Fibroblast of lung (primary cell): ENCODE results near the gene TTYH2. TPM values are rescaled to one million over a fixed set of nuclear protein-coding genes. Genes with fewer than 3 reads are reported as not detected.

Experiments used
- DNase-seq, 2 donors: peaks; one replicate each; pipeline versions ENCODE4 v3.0.0 to v3.0.0-alpha.2; 2010; ENCODE audit warnings: low read depth in 2 of 2
- H2AFZ ChIP-seq: 2 replicates; pipeline ENCODE4 v1.5.1; 2012; ENCODE audit warnings: low read length, control low read depth, inconsistent platforms
- H3K27ac ChIP-seq: 2 replicates; pipeline ENCODE4 v1.5.1; 2011; ENCODE audit warnings: low read length, control low read depth; ENCODE audit not compliant: insufficient read depth
- H3K27me3 ChIP-seq: 2 replicates; pipeline ENCODE4 v1.5.1; 2011; ENCODE audit warnings: mild to moderate bottlenecking, low read length; ENCODE audit not compliant: control insufficient read depth, insufficient read depth
- H3K36me3 ChIP-seq: 2 replicates; pipeline ENCODE4 v1.5.1; 2011; ENCODE audit warnings: low read length; ENCODE audit not compliant: control insufficient read depth, insufficient read depth
- H3K4me1 ChIP-seq: 2 replicates; pipeline ENCODE4 v1.5.1; 2011; ENCODE audit warnings: low read length; ENCODE audit not compliant: control insufficient read depth, insufficient read depth; ENCODE audit errors: extremely low read depth
- H3K4me2 ChIP-seq: 2 replicates; pipeline ENCODE4 v1.5.1; 2011; ENCODE audit warnings: low read length, control low read depth; ENCODE audit not compliant: insufficient read depth; ENCODE audit errors: extremely low read depth
- H3K4me3 ChIP-seq, 4 experiments: fragments of 200-600 bp in 1 of 4; sonication (generic) in 1 of 4; replicated peaks in 1 of 4; 2 replicates each; pipeline ENCODE4 v1.5.1; 2011 to 2016; ENCODE audit warnings: low read length in 4 of 4, low read depth in 3 of 4, mild to moderate bottlenecking in 3 of 4, control low read depth in 2 of 4, inconsistent platforms in 1 of 4, mixed read lengths in 1 of 4; ENCODE audit not compliant: insufficient read depth in 1 of 4; ENCODE audit errors: control extremely low read depth in 1 of 4
- H3K79me2 ChIP-seq: 2 replicates; pipeline ENCODE4 v1.5.1; 2012; ENCODE audit warnings: mild to moderate bottlenecking, low read length, inconsistent platforms; ENCODE audit not compliant: control insufficient read depth, insufficient read depth
- H3K9ac ChIP-seq: 2 replicates; pipeline ENCODE4 v1.5.1; 2011; ENCODE audit warnings: mild to moderate bottlenecking, low read length, control low read depth; ENCODE audit not compliant: insufficient read depth
- H3K9me3 ChIP-seq: 2 replicates; pipeline ENCODE4 v1.5.1; 2012; ENCODE audit warnings: low read depth, low read length; ENCODE audit not compliant: control insufficient read depth, insufficient read depth
- H4K20me1 ChIP-seq: 2 replicates; pipeline ENCODE4 v1.5.1; 2011; ENCODE audit warnings: low read length; ENCODE audit not compliant: control insufficient read depth, insufficient read depth; ENCODE audit errors: extremely low read depth
- CTCF ChIP-seq, 2 donors: IDR thresholded peaks in 1 of 2; conservative IDR thresholded peaks in 1 of 2; 1 replicate in 1 of 2; 2 replicates in 1 of 2; pipeline ENCODE4 v1.5.1; 2011 to 2012; ENCODE audit warnings: low read length in 2 of 2, control low read depth in 1 of 2, inconsistent platforms in 1 of 2, low read depth in 1 of 2, mild to moderate bottlenecking in 1 of 2
- EZH2 ChIP-seq: IDR thresholded peaks from 2 replicates; pipeline ENCODE4 v1.5.1; 2012; ENCODE audit warnings: low read length, control low read depth, mild to moderate bottlenecking; ENCODE audit errors: missing control alignments
- polyA plus RNA-seq, 2 donors: library from polyadenylated mRNA; depleted of rRNA in 1 of 2; stranded (reverse) in 1 of 2; unstranded in 1 of 2; fragments of >200 nt; gene quantifications; 2 replicates each; pipeline ENCODE4 v1.2.1, GENCODE V29; 2011 to 2012; ENCODE audit warnings: missing spikeins in 1 of 2
- total RNA-seq: library from RNA; depleted of rRNA; stranded (reverse); fragments of >200 nt; gene quantifications from 2 replicates; pipeline ENCODE4 v1.2.1, GENCODE V29; 2014

The TTYH2 gene
- total and polyA plus RNA-seq, 2 donors (not counting 1 experiment from before 2014, with no cell fraction given): 0.99 to 1.2 TPM

- Histone ChIP-seq H3K4me1 (no peaks in the 10 kb centered on the region), H3K9ac (no peak overlapping the region), H3K9me3 (no peaks in the 10 kb centered on the region), H3K79me2 (no peaks in the 10 kb centered on the region), H4K20me1 (no peaks in the 10 kb centered on the region), H3K27me3 (no peaks in the 10 kb centered on the region), H3K4me3 (no peak overlapping the region), H3K36me3 (no peaks in the 10 kb centered on the region), H3K27ac (no peak overlapping the region), H3K4me2 (no peak overlapping the region), H2AFZ (no peak overlapping the region)
- DNase-seq: no peak
- TF ChIP-seq EZH2 (no peak), CTCF (conservative IDR thresholded peaks at IDR 0.05 in 1 of 2, IDR thresholded peaks at IDR 0.05 in 1 of 2; ENCODE audit: low read depth in 1 of 2, low read length in 2 of 2) (no peak)
Measured at GRCh38 chr17:74271281-74271680, 57.9 kb downstream of the TTYH2 start.

- DNase-seq: peak in 1 of 2 donors; percentile 70
- no peak overlapping the region for H3K4me3 ChIP-seq
- no peaks in the 10 kb centered on the region for H3K9me3 ChIP-seq
- no peak overlapping the region for H2AFZ ChIP-seq
- H3K4me1 ChIP-seq: no peaks in the 10 kb centered on the region
- no peaks in the 10 kb centered on the region for H3K36me3 ChIP-seq
- H3K4me2 ChIP-seq: no peak overlapping the region
- H3K27me3 ChIP-seq: no peaks in the 10 kb centered on the region
- H3K27ac ChIP-seq: no peak overlapping the region
- H4K20me1 ChIP-seq: no peaks in the 10 kb centered on the region
- no peak overlapping the region for H3K9ac ChIP-seq
- TF ChIP-seq EZH2 (no peak), CTCF (conservative IDR thresholded peaks at IDR 0.05 in 1 of 2, IDR thresholded peaks at IDR 0.05 in 1 of 2; ENCODE audit: low read depth in 1 of 2, low read length in 2 of 2) (no peak)
- no peaks in the 10 kb centered on the region for H3K79me2 ChIP-seq
Measured at GRCh38 chr17:74271901-74272561, 58.7 kb downstream of the TTYH2 start.

GRCh38 chr17:74272731-74273201 lies 59.4 kb downstream of the TTYH2 start:
- no peaks in the 10 kb centered on the region for H3K36me3 ChIP-seq
- no peaks in the 10 kb centered on the region for H3K9me3 ChIP-seq
- H3K27ac ChIP-seq: no peak overlapping the region
- no peaks in the 10 kb centered on the region for H4K20me1 ChIP-seq
- peak in 1 of 2 donors; percentile 83 for DNase-seq
- no peaks in the 10 kb centered on the region for H3K4me1 ChIP-seq
- TF ChIP-seq EZH2 (no peak), CTCF (conservative IDR thresholded peaks at IDR 0.05 in 1 of 2, IDR thresholded peaks at IDR 0.05 in 1 of 2; ENCODE audit: low read depth in 1 of 2, low read length in 2 of 2) (no peak)
- H2AFZ ChIP-seq: no peak overlapping the region
- no peaks in the 10 kb centered on the region for H3K79me2 ChIP-seq
- no peaks in the 10 kb centered on the region for H3K27me3 ChIP-seq
- no peak overlapping the region for H3K4me2 ChIP-seq
- no peak overlapping the region for H3K9ac ChIP-seq
- no peak overlapping the region for H3K4me3 ChIP-seq
